Fibroblast of the aortic adventitia (primary cell): ENCODE data around the gene COL6A2. TPM values are rescaled to one million over a fixed set of nuclear protein-coding genes. Genes with fewer than 3 reads are reported as not detected.

Experiments used
- DNase-seq: peaks from one replicate; pipeline ENCODE4 v3.0.0-alpha.2; 2010; ENCODE audit warnings: low read depth
- H3K4me3 ChIP-seq: 2 replicates; pipeline ENCODE4 v1.5.1; 2011; ENCODE audit warnings: low read depth, mild to moderate bottlenecking, control low read depth, low read length, moderate library complexity
- total RNA-seq: library from RNA; depleted of rRNA; stranded (reverse); fragments of >200 nt; gene quantifications from 2 replicates; pipeline ENCODE4 v1.2.3, GENCODE V29; 2012; ENCODE audit warnings: low replicate concordance
- TF ChIP-seq, protein P1 (sequence below): IDR thresholded peaks from 2 replicates; pipeline ENCODE4 v1.5.1; 2011; ENCODE audit warnings: mild to moderate bottlenecking, low read length, control low read depth, inconsistent platforms; ENCODE audit not compliant: insufficient read depth

Gene COL6A2
- total RNA-seq, 1 donor = 1,068 TPM

DNA sequence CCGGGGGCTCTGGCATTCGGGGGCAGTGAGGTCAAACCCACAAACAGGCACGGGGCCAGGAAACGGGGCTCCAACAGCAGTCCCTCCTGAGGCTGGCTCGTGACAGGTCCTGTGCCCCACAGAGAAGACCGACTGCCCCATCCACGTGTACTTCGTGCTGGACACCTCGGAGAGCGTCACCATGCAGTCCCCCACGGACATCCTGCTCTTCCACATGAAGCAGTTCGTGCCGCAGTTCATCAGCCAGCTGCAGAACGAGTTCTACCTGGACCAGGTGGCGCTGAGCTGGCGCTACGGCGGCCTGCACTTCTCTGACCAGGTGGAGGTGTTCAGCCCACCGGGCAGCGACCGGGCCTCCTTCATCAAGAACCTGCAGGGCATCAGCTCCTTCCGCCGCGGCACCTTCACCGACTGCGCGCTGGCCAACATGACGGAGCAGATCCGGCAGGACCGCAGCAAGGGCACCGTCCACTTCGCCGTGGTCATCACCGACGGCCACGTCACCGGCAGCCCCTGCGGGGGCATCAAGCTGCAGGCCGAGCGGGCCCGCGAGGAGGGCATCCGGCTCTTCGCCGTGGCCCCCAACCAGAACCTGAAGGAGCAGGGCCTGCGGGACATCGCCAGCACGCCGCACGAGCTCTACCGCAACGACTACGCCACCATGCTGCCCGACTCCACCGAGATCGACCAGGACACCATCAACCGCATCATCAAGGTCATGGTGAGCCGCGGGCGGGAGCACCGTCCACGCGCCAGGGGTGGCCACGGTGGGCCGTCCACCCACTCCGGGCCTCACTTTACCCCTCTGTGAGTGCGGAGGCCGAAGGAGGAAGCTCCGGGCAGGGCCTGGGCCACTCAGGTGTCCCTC lies 14.2 kb downstream of the COL6A2 start:
- DNase-seq = no peak
- H3K4me3 ChIP-seq = no peak overlapping the region
- TF ChIP-seq, protein P1, sequence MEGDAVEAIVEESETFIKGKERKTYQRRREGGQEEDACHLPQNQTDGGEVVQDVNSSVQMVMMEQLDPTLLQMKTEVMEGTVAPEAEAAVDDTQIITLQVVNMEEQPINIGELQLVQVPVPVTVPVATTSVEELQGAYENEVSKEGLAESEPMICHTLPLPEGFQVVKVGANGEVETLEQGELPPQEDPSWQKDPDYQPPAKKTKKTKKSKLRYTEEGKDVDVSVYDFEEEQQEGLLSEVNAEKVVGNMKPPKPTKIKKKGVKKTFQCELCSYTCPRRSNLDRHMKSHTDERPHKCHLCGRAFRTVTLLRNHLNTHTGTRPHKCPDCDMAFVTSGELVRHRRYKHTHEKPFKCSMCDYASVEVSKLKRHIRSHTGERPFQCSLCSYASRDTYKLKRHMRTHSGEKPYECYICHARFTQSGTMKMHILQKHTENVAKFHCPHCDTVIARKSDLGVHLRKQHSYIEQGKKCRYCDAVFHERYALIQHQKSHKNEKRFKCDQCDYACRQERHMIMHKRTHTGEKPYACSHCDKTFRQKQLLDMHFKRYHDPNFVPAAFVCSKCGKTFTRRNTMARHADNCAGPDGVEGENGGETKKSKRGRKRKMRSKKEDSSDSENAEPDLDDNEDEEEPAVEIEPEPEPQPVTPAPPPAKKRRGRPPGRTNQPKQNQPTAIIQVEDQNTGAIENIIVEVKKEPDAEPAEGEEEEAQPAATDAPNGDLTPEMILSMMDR = no peak

DNA sequence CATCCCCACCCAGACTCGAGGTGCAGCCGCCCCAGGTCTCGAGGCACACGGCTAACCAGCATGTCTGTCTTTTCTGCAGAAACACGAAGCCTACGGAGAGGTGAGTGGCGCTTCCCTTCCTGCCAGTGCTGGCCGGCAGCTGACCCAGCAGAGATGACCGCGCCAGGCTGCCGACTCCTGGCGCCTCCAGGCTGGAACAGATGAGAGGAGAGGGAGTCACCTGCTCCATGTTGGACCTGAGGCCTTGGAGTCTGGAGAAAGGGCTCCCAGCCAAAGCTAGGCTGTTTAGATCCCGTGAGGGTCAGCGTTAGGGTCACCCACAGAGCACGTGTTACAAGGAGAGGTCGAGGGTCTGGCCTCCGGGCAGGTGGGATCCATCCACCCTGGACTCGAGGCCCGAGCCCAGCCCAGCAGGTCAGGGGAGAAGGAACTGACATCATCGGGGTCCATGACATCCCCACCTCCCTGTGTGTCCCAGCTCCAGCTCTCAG lies 14.9 kb downstream of the COL6A2 start:
- DNase-seq = no peak
- H3K4me3 ChIP-seq = no peak overlapping the region
- TF ChIP-seq, protein P1 = no peak

DNA sequence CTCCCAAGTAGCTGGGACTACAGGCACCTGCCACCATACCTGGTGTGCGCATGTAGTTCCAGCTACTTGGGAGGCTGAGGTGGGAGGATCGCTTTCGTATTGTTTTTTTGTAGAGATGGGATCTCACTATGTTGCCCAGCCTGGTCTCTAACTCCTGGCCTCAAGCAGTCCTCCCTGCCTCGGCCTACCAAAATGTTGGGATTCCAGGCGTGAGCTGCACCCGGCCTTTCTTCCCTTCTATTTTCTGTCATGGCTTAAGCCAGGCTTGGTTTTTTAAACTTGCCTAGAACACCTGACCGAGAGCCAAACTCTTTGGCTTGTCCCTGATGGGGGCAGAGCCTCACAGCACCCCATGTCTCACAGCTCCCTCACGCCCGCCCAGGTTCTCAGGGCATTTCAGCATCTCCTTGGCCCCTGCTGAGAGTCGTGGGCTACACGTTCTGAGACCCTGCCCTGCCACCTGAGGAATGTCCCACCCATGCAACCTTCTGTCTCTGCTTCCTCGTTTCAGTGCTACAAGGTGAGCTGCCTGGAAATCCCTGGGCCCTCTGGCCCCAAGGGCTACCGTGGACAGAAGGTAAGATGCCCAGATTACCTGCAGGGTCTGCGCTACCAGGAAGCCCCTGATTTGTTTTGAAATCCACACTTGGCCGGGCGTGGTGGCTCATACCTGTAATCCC lies 15.7 kb downstream of the COL6A2 start:
- no peak overlapping the region for H3K4me3 ChIP-seq
- TF ChIP-seq, protein P1 = no peak
- no peak for DNase-seq

DNA sequence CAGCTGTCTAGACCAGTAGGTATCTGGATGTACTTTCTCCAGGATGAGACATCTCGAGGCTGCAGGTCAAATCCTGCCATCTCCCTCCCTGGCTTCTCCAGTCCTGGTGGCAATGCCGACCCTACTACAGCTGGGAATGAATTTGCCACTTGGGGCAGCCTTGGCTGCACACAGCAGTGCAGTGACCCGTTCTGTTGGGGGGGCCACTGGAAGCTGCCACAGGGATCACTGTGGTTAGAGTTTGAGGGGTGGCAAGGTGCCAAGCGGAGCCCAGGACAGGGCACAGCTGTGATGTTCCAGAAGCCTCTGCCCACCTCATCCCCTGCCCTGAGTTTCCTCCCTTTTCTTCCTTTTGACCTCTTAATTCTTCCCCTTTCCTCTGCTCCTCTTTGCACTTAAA lies 17.1 kb downstream of the COL6A2 start:
- no peak for DNase-seq
- H3K4me3 ChIP-seq = no peak overlapping the region
- TF ChIP-seq, protein P1 = no peak

DNA sequence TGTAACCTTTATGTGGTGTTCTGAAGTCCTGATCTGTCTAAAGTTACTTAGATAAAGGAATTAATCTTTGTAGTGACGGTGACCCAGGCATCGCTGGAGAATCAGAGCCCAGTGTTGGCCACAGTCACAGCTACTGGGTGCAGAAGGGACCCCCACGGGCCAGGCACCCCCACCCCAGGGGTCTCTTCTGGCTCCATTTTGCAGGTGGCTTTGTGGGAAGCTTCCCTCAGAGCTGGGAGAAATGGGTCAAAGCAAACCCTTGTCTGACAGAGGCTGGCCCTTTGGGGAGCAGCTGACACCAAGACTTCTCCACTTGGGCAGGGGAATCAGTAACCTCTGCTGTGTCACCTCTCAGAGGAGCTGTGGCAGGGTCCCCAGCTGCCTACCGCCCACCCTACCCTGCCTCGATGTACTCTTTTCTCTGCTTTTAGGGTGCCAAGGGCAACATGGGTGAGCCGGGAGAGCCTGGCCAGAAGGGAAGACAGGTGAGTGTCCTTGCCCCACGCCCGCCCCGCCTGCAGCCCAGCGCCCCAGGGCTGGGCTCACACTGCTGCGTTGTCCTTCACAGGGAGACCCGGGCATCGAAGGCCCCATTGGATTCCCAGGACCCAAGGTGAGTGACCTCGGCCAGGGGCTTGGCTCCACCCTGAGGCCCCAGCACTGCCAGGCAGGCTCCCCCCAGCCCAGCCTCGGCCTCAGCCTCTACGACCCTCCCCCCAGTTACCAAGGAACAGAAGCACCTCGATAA lies 17.7 kb downstream of the COL6A2 start:
- no peak overlapping the region for H3K4me3 ChIP-seq
- DNase-seq = no peak
- TF ChIP-seq, protein P1 = no peak

DNA sequence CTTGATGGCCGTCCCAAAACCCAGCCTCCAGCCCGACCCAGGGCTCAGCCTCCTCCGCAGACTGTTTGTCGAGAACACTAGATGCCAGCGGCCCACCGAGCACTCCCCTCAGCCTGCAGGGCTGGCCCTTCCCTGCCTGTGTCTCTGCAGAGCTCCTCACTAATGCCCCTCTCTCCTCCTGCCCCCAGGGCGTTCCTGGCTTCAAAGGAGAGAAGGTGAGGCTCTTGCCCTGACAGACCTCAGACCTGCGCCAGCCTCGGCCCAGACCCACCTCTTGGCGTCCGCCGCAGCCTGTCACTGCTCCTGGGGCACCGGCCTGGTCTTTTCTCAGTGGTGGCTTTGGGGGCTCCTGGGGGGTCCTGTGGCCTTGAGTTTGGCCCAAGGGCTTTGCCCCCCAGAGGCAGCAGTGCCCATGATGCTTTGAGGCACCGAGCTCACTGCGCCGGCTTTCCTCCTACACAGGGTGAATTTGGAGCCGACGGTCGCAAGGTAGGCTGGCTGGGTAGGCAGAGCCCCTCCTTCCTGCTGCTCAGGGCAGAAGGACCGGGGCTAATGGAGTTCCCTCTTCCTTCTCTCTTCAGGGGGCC lies 18.4 kb downstream of the COL6A2 start:
- no peak for DNase-seq
- no peak overlapping the region for H3K4me3 ChIP-seq
- TF ChIP-seq, protein P1 = no peak
